GM12875 (cell line): Measurements from ENCODE around the gene MAMDC2.

Source experiments
- H3K4me3 ChIP-seq: one replicate; pipeline ENCODE4 v1.5.1; 2011; ENCODE audit warnings: low read depth, low read length, control low read depth
- CTCF ChIP-seq: IDR thresholded peaks from 2 replicates; pipeline ENCODE4 v1.5.1; 2011; ENCODE audit warnings: low read depth, mild to moderate bottlenecking, control low read depth, inconsistent platforms, low read length, moderate library complexity, borderline replicate concordance; ENCODE audit not compliant: insufficient read depth

The MAMDC2 gene

GRCh38 chr9:70120834-70121510 is 77.3 kb downstream of the MAMDC2 start:
- no peak for TF ChIP-seq CTCF
- H3K4me3 ChIP-seq, result no peak overlapping the region

- H3K4me3 ChIP-seq, result no peak overlapping the region
Measured at GRCh38 chr9:70121818-70122436, 78.3 kb downstream of the MAMDC2 start.

DNA sequence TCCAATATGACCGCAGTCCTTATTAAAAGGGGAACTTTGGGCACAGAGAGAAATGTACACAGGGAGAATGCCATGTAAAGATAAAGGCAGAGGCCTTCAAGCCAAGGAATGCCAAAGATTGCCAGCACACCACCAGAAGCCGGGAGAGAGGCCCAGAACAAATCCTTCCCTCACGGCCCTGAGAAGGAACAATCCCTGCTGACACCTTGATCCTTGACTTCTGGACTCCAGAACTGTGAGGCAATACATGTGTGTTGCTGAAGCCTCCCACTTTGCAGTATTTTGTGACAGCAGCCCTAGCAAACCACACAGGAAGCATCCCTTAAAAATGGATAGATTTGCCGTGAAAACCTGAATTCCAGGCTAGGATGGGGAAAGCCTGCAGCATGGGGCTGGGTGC is 80.0 kb downstream of the MAMDC2 start:
- TF ChIP-seq CTCF, result no peak
- no peak overlapping the region for H3K4me3 ChIP-seq

More at GRCh38 chr9:70121818-70122436, 78.3 kb downstream of the MAMDC2 start:
- TF ChIP-seq CTCF, result no peak

DNA sequence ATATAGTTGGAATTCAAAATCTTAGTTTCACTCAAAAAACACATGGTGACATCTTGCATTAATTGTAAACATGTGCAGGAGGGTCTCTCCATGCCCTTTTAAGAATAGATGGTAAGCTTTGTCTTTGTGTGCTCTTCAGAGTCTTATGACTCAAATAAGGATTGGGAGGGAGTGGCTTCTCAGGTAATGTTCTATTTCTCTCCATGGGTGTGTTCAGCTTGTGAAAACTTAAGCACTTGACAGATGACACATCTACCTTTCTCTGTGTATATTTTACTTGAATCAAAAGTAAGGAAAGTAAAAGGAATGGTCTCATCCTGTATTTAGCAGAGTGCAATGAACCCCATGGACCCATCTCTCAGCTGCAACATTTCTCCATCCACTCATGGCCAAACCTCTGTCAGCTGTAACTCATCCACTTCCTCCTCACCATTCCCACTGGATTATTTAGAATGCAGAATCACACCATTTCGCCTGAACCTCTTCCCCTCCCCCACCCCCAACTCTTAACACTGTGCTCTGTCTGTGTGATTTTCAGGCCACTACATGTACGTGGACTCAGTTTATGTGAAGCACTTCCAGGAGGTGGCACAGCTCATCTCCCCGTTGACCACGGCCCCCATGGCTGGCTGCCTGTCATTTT is 82.1 kb downstream of the MAMDC2 start:
- no peak for TF ChIP-seq CTCF
- H3K4me3 ChIP-seq, result no peak overlapping the region

DNA sequence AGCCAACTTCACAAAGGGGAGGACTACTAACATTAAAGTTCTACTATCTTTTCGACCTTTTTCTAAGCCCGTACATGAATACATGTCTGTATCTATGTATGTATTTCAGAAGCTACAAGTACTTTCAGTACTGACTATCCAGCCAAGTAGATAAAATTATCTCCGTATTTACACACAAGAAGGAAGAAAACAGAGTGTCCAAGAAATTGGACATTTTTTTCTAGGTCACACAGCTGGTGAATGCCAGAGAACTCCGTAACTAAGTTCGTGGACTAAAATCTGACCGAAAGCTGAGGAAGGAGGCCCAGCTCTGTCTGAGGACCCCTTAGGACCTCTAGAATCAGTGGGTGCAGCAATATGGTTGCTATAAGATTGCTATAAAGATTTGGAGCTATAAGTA is 83.4 kb downstream of the MAMDC2 start:
- TF ChIP-seq CTCF, result no peak
- no peak overlapping the region for H3K4me3 ChIP-seq

- TF ChIP-seq CTCF, result no peak
- no peak overlapping the region for H3K4me3 ChIP-seq
Measured at GRCh38 chr9:70127540-70128416, 84.1 kb downstream of the MAMDC2 start.
